Progenitor cell of endocrine pancreas (in vitro differentiated cells): ENCODE results near the gene GCAT. TPM values are rescaled to one million over a fixed set of nuclear protein-coding genes. Genes with fewer than 3 reads are reported as not detected.
A peak's percentile ranks its signal among the peaks of the same experiment; 100 is the strongest.

Experiments
- DNase-seq: peaks from one replicate; pipeline ENCODE4 v3.0.0; 2021; ENCODE audit warnings: low spot score; ENCODE audit not compliant: unreplicated experiment
- H3K27ac Mint-ChIP-seq: 2 replicates; pipeline ENCODE4 v1.8.0; 2021; ENCODE audit warnings: mild to moderate bottlenecking, moderate library complexity, mixed read lengths
- H3K27me3 Mint-ChIP-seq: 2 replicates; pipeline ENCODE4 v1.8.0; 2021; ENCODE audit warnings: mixed read lengths
- H3K36me3 Mint-ChIP-seq: 2 replicates; pipeline ENCODE4 v1.8.0; 2022; ENCODE audit warnings: mixed read lengths; ENCODE audit not compliant: insufficient read depth
- H3K4me1 Mint-ChIP-seq: 2 replicates; pipeline ENCODE4 v1.8.0; 2021; ENCODE audit warnings: low read depth, mixed read lengths
- H3K4me3 Mint-ChIP-seq: 2 replicates; pipeline ENCODE4 v1.8.0; 2021; ENCODE audit warnings: low read depth, mild to moderate bottlenecking, moderate library complexity, mixed read lengths
- H3K9me3 Mint-ChIP-seq: 2 replicates; pipeline ENCODE4 v1.8.0; 2021; ENCODE audit warnings: low read depth, mixed read lengths
- CTCF ChIP-seq: fragments of 200-600 bp; sonication (generic); IDR thresholded peaks from one replicate; pipeline ENCODE4 v1.5.0; 2021; ENCODE audit warnings: antibody characterized with exemption, mild to moderate bottlenecking; ENCODE audit not compliant: unreplicated experiment
- total RNA-seq: library from RNA; stranded (reverse); gene quantifications from 2 replicates; pipeline ENCODE4 v1.2.1, GENCODE V29; 2021

Gene GCAT
- total RNA-seq, 1 donor from 2014 or later = 20.2 TPM

- no peak for DNase-seq
- Mint-ChIP-seq H3K27ac (no peak overlapping the region), H3K36me3 (peaks cover 6% of the 10 kb centered on the region), H3K4me3 (no peak overlapping the region), H3K27me3 (no peaks in the 10 kb centered on the region), H3K9me3 (no peaks in the 10 kb centered on the region), H3K4me1 (peaks cover 2% of the 10 kb centered on the region)
- no peak for TF ChIP-seq CTCF
These were observed 31.7 kb upstream of the GCAT start for GRCh38 chr22:37775785-37776638.

- no peak overlapping the region for H3K4me3 Mint-ChIP-seq
- no peaks in the 10 kb centered on the region for H3K9me3 Mint-ChIP-seq
- H3K36me3 Mint-ChIP-seq = peaks cover 5% of the 10 kb centered on the region
- H3K27ac Mint-ChIP-seq = no peak overlapping the region
- TF ChIP-seq CTCF = no peak
- DNase-seq = no peak
- H3K4me1 Mint-ChIP-seq = peaks cover 2% of the 10 kb centered on the region
- H3K27me3 Mint-ChIP-seq = no peaks in the 10 kb centered on the region
These were observed 31.1 kb upstream of the GCAT start for GRCh38 chr22:37776639-37777005.

- H3K36me3 Mint-ChIP-seq = peaks cover 5% of the 10 kb centered on the region
- no peaks in the 10 kb centered on the region for H3K9me3 Mint-ChIP-seq
- no peaks in the 10 kb centered on the region for H3K27me3 Mint-ChIP-seq
- no peak for TF ChIP-seq CTCF
- H3K4me1 Mint-ChIP-seq = peaks cover 2% of the 10 kb centered on the region
- H3K27ac Mint-ChIP-seq = peak overlapping the region; percentile 52
- no peak for DNase-seq
- H3K4me3 Mint-ChIP-seq = no peak overlapping the region
These were observed 30.5 kb upstream of the GCAT start for GRCh38 chr22:37777122-37777687.

GRCh38 chr22:37778370-37779009, 29.2 kb upstream of the GCAT start:
- no peak for DNase-seq
- Mint-ChIP-seq H3K4me3 (no peak overlapping the region), H3K9me3 (no peaks in the 10 kb centered on the region), H3K27ac (no peak overlapping the region), H3K4me1 (peaks cover 2% of the 10 kb centered on the region), H3K27me3 (no peaks in the 10 kb centered on the region), H3K36me3 (peaks cover 2% of the 10 kb centered on the region)
- TF ChIP-seq CTCF = no peak

- Mint-ChIP-seq H3K4me3 (no peak overlapping the region), H3K4me1 (peaks cover 6% of the 10 kb centered on the region), H3K27ac (peak overlapping the region; percentile 77), H3K9me3 (no peaks in the 10 kb centered on the region), H3K27me3 (no peaks in the 10 kb centered on the region), H3K36me3 (no peaks in the 10 kb centered on the region)
- no peak for DNase-seq
- TF ChIP-seq CTCF = peak; percentile 28
These were observed 26.2 kb upstream of the GCAT start for GRCh38 chr22:37781434-37782059.
